ENCODE results near the gene PTGES3L. TPM values are rescaled to one million over a fixed set of nuclear protein-coding genes. Genes with fewer than 3 reads are reported as not detected.
"Not testable (repeated sequence)": the region's sequence is repeated elsewhere in the genome, so short reads cannot be mapped to it uniquely, and the experiment has no call there.

PTGES3L gene
- total and polyA plus RNA-seq, 2 experiments from 2014 or later = 0.90 TPM; not detected in 1

- DNase-seq = no peak
- 100% methylated on average over 1 of the region's 1 CpG for WGBS, 2 experiments (ENCODE audit: low coverage in 1 of 2, low lambda C conversion rate in 2 of 2, missing lambda C conversion rate in 2 of 2)
- no peaks in the 10 kb centered on the region for H4K20me1 ChIP-seq (ENCODE audit: insufficient read depth)
Observed at GRCh38 chr17:42985225-42985624, 5.3 kb upstream of the PTGES3L start.

GRCh38 chr17:42982266-42982665 lies 2.4 kb upstream of the PTGES3L start:
- no peak overlapping the region for H2AFZ ChIP-seq
- H3K79me2 ChIP-seq (ENCODE audit: insufficient read depth) = peaks cover 66% of the 10 kb centered on the region
- H3F3A ChIP-seq (ENCODE audit: insufficient read depth) = no peaks in the 10 kb centered on the region
- no peak overlapping the region for H3K9ac ChIP-seq
- in situ Hi-C loops (cut with MboI) = no loop called here
- peaks cover 13% of the 10 kb centered on the region for H3K4me1 ChIP-seq (ENCODE audit: insufficient read depth)
- no peaks in the 10 kb centered on the region for H4K20me1 ChIP-seq (ENCODE audit: insufficient read depth)
- H3K9me3 ChIP-seq (ENCODE audit: low read depth) = no peaks in the 10 kb centered on the region
- H3K27ac ChIP-seq = no peak overlapping the region
- H3K4me2 ChIP-seq (ENCODE audit: unreplicated experiment) = peak overlapping the region; percentile 18
- no peak for TF ChIP-seq EZH2phosphoT487 (IDR thresholded peaks at IDR 0.05; ENCODE audit: insufficient read depth, low read depth)
- no peak for TF ChIP-seq EZH2 (IDR thresholded peaks at IDR 0.05; ENCODE audit: insufficient read depth, poor library complexity, severe bottlenecking)
- no peaks in the 10 kb centered on the region for H3K36me3 ChIP-seq (ENCODE audit: low read depth)
- no peaks in the 10 kb centered on the region for H3K9me2 ChIP-seq (ENCODE audit: insufficient read depth)
- DNase-seq = no peak
- H3K4me3 ChIP-seq = no peak overlapping the region
- H3K27me3 ChIP-seq (replicated peaks; ENCODE audit: insufficient read depth) = no peaks in the 10 kb centered on the region

More at GRCh38 chr17:42985225-42985624, 5.3 kb upstream of the PTGES3L start:
- H3K4me3 ChIP-seq = no peak overlapping the region
- no peaks in the 10 kb centered on the region for H3K9me2 ChIP-seq (ENCODE audit: insufficient read depth)
- H2AFZ ChIP-seq = no peak overlapping the region
- no peak overlapping the region for H3K9ac ChIP-seq
- H3K27ac ChIP-seq = no peak overlapping the region
- H3K4me1 ChIP-seq (ENCODE audit: insufficient read depth) = peaks cover 27% of the 10 kb centered on the region
- in situ Hi-C loops (cut with MboI) = no loop called here
- H3K4me2 ChIP-seq (ENCODE audit: unreplicated experiment) = no peak overlapping the region
- H3K9me3 ChIP-seq (ENCODE audit: low read depth) = no peaks in the 10 kb centered on the region
- H3K79me2 ChIP-seq (ENCODE audit: insufficient read depth) = peaks cover 61% of the 10 kb centered on the region
- peaks cover 18% of the 10 kb centered on the region; the same call in 1 of the 2 replicates for H3K36me3 ChIP-seq (ENCODE audit: low read depth)
- TF ChIP-seq EZH2phosphoT487 (IDR thresholded peaks at IDR 0.05; ENCODE audit: insufficient read depth, low read depth) = no peak
- no peak for TF ChIP-seq EZH2 (IDR thresholded peaks at IDR 0.05; ENCODE audit: insufficient read depth, poor library complexity, severe bottlenecking)
- H3K27me3 ChIP-seq (replicated peaks; ENCODE audit: insufficient read depth) = no peaks in the 10 kb centered on the region
- H3F3A ChIP-seq (ENCODE audit: insufficient read depth) = peaks cover 26% of the 10 kb centered on the region

- Histone ChIP-seq H3K9me3 (ENCODE audit: low read depth) (no peaks in the 10 kb centered on the region), H3F3A (ENCODE audit: insufficient read depth) (no peaks in the 10 kb centered on the region), H2AFZ (peak overlapping the region; percentile 82), H3K9ac (peak overlapping the region; percentile 82), H3K4me1 (ENCODE audit: insufficient read depth) (peaks cover 13% of the 10 kb centered on the region), H3K4me2 (ENCODE audit: unreplicated experiment) (peak overlapping the region; percentile 77), H3K27ac (peak overlapping the region; percentile 26), H3K27me3 (replicated peaks; ENCODE audit: insufficient read depth) (no peaks in the 10 kb centered on the region), H3K9me2 (ENCODE audit: insufficient read depth) (no peaks in the 10 kb centered on the region), H3K4me3 (peak overlapping the region; percentile 92), H3K36me3 (ENCODE audit: low read depth) (no peaks in the 10 kb centered on the region), H4K20me1 (ENCODE audit: insufficient read depth) (no peaks in the 10 kb centered on the region), H3K79me2 (ENCODE audit: insufficient read depth) (peaks cover 61% of the 10 kb centered on the region)
- in situ Hi-C loops (cut with MboI) = no loop called here
- TF ChIP-seq EZH2 (IDR thresholded peaks at IDR 0.05; ENCODE audit: insufficient read depth, poor library complexity, severe bottlenecking) (no peak), EZH2phosphoT487 (IDR thresholded peaks at IDR 0.05; ENCODE audit: insufficient read depth, low read depth) (no peak)
- 1% methylated on average over 61 to 64 of the region's 67 CpGs for WGBS, 2 experiments (ENCODE audit: low coverage in 1 of 2, low lambda C conversion rate in 2 of 2, missing lambda C conversion rate in 2 of 2)
- DNase-seq = peak; percentile 87
Observed at GRCh38 chr17:42980766-42981397, 1.0 kb upstream of the PTGES3L start.

- peak; percentile 95 for DNase-seq
- 0 to 1% methylated on average over 22 to 37 of the region's 39 CpGs for WGBS, 2 experiments (ENCODE audit: low coverage in 1 of 2, low lambda C conversion rate in 2 of 2, missing lambda C conversion rate in 2 of 2)
- Histone ChIP-seq H3K27ac (peak within 1 kb of the TSS; percentile 26), H3K4me1 (ENCODE audit: insufficient read depth) (peaks cover 13% of the 10 kb centered on the region), H2AFZ (peak within 1 kb of the TSS; percentile 82), H4K20me1 (ENCODE audit: insufficient read depth) (no peaks in the 10 kb centered on the region), H3K4me2 (ENCODE audit: unreplicated experiment) (peak within 1 kb of the TSS; percentile 77), H3K9me2 (ENCODE audit: insufficient read depth) (no peaks in the 10 kb centered on the region), H3K27me3 (replicated peaks; ENCODE audit: insufficient read depth) (no peaks in the 10 kb centered on the region), H3K36me3 (ENCODE audit: low read depth) (no peaks in the 10 kb centered on the region), H3K79me2 (ENCODE audit: insufficient read depth) (peaks cover 55% of the 10 kb centered on the region), H3K9ac (peak within 1 kb of the TSS; percentile 82), H3K9me3 (ENCODE audit: low read depth) (no peaks in the 10 kb centered on the region), H3F3A (ENCODE audit: insufficient read depth) (no peaks in the 10 kb centered on the region), H3K4me3 (peak within 1 kb of the TSS; percentile 92)
- in situ Hi-C loops (cut with MboI) = no loop called here
- TF ChIP-seq EZH2phosphoT487 (IDR thresholded peaks at IDR 0.05; ENCODE audit: insufficient read depth, low read depth) (no peak), EZH2 (IDR thresholded peaks at IDR 0.05; ENCODE audit: insufficient read depth, poor library complexity, severe bottlenecking) (no peak)
Observed at GRCh38 chr17:42980274-42980765, 440 bp upstream of the PTGES3L start, which contains the start of gene RUNDC1. TSS of gene RUNDC1 (plus strand) at chr17:42980565. CDS start at chr17:42980577, 12 bp downstream.

- H4K20me1 ChIP-seq (ENCODE audit: insufficient read depth); H3K9me2 ChIP-seq (ENCODE audit: insufficient read depth); H3F3A ChIP-seq (ENCODE audit: insufficient read depth); H3K79me2 ChIP-seq (ENCODE audit: insufficient read depth); H3K9ac ChIP-seq; in situ Hi-C loops (cut with MboI); H3K27ac ChIP-seq; H3K36me3 ChIP-seq (ENCODE audit: low read depth); H3K27me3 ChIP-seq (replicated peaks; ENCODE audit: insufficient read depth); H3K4me1 ChIP-seq (ENCODE audit: insufficient read depth); H3K4me3 ChIP-seq; H3K9me3 ChIP-seq (ENCODE audit: low read depth); H3K4me2 ChIP-seq (ENCODE audit: unreplicated experiment); H2AFZ ChIP-seq; DNase-seq: not testable (repeated sequence)
- WGBS, 2 experiments (ENCODE audit: low coverage in 1 of 2, low lambda C conversion rate in 2 of 2, missing lambda C conversion rate in 2 of 2) = 89% methylated on average over 16 of the region's 16 CpGs
Observed at GRCh38 chr17:42975701-42976100, 4.2 kb downstream of the PTGES3L start.

Measured in GM23248 (cell line).